Hindlimb muscle (tissue), 1 donor: ENCODE results near the gene HS3ST5. TPM values are rescaled to one million over a fixed set of nuclear protein-coding genes. Genes with fewer than 3 reads are reported as not detected.

Source experiments
- DNase-seq: peaks from one replicate; pipeline ENCODE4 v3.0.0-alpha.2; 2013
- polyA plus RNA-seq: library from polyadenylated mRNA; unstranded; fragments of 120-200 nt; gene quantifications from one replicate; pipeline ENCODE4 v1.2.1, GENCODE V29; 2013; ENCODE audit not compliant: insufficient read length

HS3ST5 gene
- polyA plus RNA-seq: 0.72 TPM

- DNase-seq: peak; percentile 63
Measured at GRCh38 chr6:114342826-114343781, at the start of gene HS3ST5. Gene HS3ST5 (minus strand): TSS chr6:114343023. CDS start chr6:114062845, 280,178 bp downstream.

- no peak for DNase-seq
Measured at GRCh38 chr6:114390176-114390575, 47.4 kb upstream of the HS3ST5 start.

DNA sequence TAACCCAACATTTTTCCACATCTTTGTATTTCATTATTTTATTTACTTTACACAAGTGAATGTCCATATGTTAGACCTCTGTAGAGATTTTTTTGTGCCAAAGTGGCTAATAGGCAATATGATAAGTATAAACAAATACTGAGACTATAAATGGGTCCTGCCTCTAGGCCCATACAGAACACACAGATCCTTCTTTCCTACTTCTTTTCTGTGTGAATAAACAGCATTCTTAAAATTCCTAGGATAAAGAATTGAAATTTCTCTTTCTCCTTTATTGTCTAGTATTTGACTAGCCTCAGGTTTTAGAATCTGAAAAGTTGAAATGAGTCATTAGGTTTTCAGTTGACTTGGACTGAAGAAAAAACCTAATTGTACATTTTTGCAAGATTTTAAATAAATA, 46.3 kb upstream of the HS3ST5 start:
- no peak for DNase-seq

GRCh38 chr6:114382406-114382805, 39.6 kb upstream of the HS3ST5 start:
- no peak for DNase-seq

DNA sequence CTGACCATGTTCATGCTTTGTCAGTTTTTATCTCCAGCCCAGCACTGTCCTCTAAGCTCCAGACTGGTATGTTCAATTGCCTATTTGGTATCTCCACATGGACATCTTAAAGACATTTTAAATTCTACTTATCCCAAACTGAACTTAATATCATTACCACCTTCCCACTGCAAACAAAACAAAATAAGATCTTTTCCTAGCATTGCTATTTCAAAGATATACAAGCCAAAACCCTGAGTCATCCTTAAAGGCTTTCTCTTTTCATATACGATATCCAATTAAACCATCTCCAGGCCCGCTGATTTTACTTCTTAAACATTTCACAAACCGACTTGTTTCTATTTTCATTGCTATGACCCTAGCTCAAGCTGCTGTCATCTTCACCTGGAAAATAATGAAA, 35.1 kb upstream of the HS3ST5 start:
- DNase-seq: no peak

DNA sequence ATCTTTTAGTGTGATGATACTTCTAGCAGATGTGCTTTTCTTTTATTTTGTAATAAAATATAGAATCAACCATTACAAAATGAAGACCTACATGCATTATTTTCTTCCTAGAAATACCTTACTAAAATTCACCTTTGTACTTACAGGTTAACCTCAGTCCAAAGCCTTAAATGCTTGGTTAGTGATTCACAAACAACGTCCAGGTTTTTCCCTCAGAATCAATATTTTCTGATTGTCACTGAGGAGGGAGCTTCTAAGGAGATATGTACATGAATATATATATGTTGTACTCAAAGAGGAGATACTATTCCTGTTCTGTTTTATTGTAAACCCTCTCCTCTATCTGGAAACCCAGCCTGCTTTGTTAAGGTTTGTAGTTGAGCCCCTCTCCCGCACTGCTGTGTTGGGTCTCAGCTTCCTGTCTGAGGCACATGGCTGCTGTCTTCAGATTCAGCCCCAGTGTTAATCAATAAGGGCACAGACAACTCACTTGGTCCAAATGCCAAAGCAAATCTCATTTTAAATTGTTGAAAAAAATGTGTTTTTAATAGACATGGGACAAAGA, 33.9 kb upstream of the HS3ST5 start:
- no peak for DNase-seq

- DNase-seq: no peak
Measured at GRCh38 chr6:114375541-114376192, 32.8 kb upstream of the HS3ST5 start.

DNA sequence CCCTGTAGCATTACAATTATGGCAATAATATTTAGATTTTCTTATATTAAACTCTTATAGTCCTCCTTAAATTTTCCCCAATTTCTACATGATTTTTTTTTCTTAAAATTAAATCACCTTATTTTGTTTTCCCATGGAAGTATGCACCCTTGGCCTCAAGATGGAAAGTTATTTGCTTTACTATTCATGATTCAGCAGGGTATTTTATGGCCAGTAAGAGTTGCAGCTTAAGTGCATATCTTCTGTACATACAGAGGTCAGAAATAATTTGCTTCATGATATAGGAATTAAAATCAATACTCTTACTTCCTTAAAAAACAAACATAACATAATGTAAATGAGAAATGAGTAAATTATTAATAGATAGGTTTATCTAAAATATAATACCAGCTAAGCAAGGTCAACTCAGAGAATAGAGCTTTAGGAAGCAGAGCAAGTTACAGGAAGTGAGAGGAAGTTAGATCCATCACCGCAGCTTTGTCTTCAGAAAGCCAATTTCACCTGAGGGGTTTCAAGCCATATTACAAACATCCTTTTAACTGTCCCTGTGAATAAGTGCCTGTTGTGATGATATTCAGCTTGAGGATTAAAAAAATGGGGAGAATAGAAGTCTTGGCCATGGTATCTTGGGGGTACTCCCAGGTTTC, 24.6 kb upstream of the HS3ST5 start:
- DNase-seq: no peak

- DNase-seq: no peak
Measured at GRCh38 chr6:114366899-114367298, 24.1 kb upstream of the HS3ST5 start.

DNA sequence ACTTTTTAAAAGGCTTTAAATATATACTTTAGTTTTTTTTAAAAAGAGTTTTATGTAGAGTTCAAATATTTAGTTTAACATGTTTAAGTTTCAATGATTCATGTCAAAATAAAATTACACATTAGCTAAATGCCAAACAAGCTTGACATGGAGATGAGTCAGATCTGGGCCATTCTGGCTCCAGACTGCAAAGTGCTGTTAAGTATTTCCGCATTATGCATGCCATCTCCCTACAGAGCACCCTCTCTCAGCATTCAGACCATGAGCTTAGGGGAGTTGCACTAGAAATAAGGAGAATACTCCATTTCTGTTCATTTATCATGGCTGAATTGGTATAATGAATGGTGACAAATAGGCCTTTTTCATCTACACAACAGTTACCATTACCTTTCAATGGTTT, 21.5 kb upstream of the HS3ST5 start:
- no peak for DNase-seq

- DNase-seq: no peak
Measured at GRCh38 chr6:114362957-114363356, 20.1 kb upstream of the HS3ST5 start.

- DNase-seq: no peak
Measured at GRCh38 chr6:114362396-114362795, 19.6 kb upstream of the HS3ST5 start.

DNA sequence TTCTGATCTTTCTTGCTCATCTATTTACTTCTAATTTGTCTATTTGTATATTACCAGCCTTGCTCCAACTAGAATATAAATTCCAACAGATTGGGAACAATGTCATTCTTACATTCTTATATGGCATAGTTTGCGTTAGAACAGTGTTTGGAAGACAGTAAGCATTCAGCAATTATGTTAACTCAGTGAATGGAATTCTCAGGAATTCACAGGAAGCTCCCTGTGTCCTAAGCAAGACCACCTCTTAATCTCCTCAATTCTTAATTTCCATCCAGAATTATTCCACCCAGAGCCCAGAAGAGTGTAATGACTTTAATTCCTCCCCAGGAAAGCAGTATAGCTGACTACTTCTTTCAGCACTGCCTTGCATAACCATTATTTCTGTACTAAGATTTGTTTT, 18.2 kb upstream of the HS3ST5 start:
- DNase-seq: no peak

GRCh38 chr6:114355300-114355699, 12.5 kb upstream of the HS3ST5 start:
- DNase-seq: no peak

- DNase-seq: no peak
Measured at GRCh38 chr6:114354482-114354881, 11.7 kb upstream of the HS3ST5 start.

- DNase-seq: no peak
Measured at GRCh38 chr6:114346451-114346850, 3.6 kb upstream of the HS3ST5 start.

DNA sequence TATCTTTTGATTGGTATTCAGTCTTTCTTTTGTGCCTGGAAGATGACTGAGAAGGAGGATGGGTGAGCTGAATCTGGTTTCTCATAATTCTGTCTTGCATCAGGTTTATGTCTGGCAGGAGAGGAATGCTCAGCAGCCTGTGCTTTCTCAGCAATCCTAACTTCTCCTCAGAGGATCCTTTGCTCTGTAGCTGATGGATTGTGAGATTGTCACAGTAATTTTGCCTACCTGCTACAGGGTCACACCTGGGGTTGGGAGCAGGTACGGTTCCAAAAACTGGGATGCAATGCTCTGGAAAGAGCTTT, 2.1 kb upstream of the HS3ST5 start:
- no peak for DNase-seq

DNA sequence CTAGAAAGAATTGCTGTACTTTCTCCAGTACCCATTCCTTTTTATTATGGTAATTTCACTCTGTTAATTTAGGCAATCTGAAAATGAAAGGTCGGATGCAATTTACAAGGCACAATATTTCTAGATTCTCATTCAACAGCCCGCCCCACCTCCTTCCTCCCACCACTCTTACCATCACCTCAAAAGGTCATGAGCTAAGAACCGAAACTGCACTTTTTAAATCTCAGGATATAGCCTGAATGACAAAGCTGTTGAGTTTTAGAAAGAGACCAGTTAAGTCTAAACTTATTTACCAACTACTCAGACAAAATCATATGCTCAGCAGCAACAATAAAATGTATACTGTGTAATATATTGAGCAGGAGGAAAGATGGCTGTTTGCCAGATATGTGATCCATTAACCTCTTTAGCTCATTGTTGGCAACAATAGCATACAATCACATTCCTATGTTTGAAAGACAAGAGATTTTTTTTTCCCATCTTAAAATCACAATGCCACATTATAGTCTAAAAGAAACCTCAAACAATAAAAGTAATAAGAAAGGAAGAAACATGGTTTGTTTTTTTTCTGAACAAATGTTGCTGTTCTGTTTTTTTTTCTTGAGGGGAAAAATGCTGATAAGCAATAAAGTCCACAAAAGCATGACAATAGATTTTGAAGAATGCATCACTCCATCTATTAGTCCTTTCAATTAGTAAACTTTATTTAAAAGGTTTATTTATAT, 1.6 kb upstream of the HS3ST5 start:
- DNase-seq: no peak

- DNase-seq: no peak
Measured at GRCh38 chr6:114343782-114344144, 940 bp upstream of the HS3ST5 start.

DNA sequence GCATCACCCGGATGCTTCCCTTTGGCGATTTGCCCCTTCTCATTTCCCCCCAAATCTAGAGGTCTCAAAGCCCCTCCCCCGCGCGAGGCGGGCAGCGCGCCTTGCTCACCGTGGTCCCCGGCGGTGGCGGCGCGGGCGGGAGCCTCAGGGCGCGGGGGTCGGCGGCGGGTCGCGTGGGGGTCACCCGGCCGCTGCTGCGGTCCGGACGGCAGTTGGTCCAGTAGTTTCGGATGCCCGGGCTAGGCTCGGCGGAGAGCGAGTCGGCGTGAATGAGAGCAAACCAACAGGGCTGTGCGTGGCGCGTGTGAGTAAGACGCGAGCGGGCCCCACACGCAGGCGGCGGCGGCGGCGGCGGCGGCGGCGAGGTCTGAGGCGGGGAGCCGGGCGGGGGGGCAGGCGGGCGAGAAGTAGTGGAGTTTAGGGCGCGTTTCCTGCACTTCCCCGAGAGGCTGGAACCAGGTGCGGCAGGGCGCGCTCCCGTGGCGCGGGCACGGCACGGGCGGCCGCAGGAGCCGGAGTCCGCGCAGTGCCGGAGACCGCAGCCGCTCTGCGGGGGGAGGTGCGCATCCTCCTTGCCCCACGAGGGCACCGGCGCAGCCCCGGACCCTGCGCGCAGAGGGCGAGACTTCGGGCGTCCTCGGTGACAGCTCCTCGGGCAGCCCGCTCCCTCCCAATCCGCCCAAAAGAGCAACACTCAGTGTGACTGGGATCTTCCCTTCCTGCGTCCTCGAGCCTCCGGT, 567 bp downstream of the HS3ST5 start:
- peak; percentile 17 for DNase-seq

DNA sequence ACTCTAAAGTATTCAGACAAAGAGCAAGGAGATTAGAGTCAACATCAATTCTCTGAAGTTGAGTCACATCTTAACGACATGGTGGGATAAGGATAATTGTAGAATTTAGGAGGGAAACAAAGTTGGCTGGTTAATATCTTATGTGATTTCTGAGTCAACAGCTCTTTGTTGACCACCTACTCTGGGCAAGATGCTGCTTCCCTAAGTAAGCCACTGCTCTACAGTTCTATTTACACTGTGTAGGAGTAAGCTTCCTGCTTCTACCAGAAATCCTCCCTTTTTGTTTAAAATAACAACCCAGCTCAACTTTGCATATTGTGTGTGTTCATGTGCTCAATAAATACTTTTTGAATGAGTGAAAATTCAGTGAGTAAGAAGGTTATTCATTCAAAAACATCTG, 3.1 kb downstream of the HS3ST5 start:
- DNase-seq: no peak

GRCh38 chr6:114334237-114334636, 8.6 kb downstream of the HS3ST5 start:
- no peak for DNase-seq
